Activated T-cell treated with anti-CD3 and anti-CD28 coated beads for 4 hours (primary cell): ENCODE data around the gene LDLRAD4.

Experiments
- DNase-seq: peaks from one replicate; pipeline ENCODE4 v3.0.0-alpha.2; 2020

Gene LDLRAD4

GRCh38 chr18:13566941-13567746 is 348.6 kb downstream of the LDLRAD4 start:
- DNase-seq = no peak

DNA sequence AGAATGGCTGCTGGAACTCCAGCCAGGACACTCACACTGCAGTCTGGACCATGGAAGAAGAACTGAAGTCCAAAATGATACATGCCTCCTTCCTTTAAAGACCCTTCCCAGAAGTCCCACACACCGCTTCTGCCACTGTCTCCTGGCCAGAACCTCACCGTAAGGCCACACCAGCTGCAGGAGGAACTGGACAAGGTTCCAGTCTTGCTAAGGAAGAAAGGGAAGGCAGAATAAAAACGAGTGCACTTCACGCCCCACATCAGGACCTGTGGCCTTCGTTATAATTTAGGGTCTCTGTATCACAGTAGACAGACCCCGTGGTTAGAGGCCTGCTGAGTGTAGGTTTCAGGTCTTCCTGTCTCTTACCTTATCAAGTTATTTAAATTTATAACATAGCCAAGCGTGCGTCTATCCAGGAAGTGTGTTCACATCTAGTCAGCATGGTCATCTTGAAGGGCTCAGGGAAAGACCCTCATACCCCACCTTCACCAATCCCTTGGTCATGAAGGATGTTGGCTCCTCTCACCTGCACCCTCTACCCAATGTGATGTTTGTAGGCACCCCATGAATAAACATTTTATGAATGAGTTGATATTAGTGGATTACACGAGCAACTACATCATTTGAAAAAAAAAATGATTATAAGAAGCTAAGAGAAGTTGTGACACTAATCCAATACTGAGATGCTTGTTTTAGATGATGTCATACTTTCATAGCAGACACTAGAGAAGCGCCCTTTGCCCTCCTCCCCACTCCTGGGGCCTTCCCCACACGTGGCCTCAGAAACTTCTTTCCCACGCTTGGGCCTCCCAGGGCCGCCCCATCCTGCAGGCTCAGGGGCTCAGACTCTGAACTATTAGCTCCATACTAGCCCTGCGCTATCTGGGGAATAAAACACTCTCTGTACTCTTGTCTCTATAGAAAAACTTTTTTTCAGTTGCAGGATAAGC is 350.2 kb downstream of the LDLRAD4 start:
- no peak for DNase-seq

- DNase-seq = no peak
Observed at GRCh38 chr18:13570216-13570615, 351.7 kb downstream of the LDLRAD4 start.

DNA sequence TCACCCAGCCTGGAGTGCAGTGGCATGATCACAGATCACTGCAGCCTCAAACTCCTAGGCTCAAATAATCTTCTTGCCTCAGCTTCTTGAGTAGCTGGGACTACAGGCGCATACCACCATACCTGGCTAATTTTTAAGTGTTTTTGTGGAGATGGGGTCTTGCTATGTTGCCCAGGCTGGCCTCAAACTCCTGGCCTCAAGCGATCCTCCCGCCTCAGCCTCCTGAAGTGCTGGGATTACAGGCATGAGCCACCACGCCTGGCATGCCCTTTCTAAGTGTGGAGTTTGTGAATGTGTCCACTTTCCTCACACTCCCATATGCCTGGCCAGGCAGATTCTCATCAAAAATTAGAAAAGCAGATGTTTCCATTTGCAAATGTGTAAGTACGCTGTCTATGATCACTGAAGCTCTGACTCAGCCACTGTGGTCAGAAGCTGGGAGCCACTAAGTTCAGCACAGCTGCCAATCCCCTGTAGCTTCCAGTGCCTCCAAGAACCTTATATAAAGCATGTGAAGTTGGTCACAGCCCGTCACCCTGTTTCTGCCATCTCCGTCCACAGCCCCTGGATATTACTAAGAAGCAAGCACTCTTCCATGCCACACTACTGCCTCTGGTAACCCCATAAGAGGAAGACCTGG is 352.4 kb downstream of the LDLRAD4 start:
- no peak for DNase-seq

DNA sequence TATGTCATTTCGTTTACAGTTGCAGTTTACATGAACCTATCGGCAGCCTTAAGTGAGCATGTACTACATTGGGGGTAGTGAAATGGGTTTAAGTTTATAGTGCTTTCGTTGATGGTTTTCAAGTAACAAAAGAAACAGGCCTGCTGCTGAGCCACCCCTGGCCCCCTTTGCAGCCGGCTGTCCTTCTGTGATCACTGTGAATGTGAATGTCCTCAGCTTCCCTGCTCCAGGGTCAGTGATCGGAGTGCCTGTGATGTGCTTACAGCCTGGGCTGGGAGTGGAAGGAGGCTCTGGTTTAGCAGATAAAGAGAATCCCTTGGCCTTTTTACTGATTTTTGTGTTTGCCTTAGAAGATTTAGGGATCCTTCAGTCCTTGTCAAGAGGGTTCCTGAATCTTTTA is 353.6 kb downstream of the LDLRAD4 start:
- DNase-seq = no peak

DNA sequence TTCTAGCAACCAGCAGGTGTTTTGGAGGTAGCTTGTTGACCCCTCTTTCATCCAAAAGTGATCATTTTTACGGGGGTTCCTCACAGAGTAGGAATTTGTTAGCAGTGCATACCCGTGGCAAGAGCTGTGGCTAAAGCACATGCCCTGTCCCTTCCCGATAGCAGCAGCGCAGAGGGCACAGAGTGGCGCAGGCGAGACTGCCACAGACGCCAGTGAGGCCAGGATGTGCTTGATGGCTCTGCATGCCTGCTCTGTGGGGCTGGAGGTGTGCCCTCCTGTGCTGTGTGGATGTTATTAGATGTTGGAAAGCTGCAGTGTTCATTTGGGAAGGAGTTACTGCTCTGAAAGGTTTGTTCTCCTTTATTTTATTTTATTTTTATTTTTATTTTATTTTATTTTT is 354.2 kb downstream of the LDLRAD4 start:
- no peak for DNase-seq

GRCh38 chr18:13573750-13574149 is 355.2 kb downstream of the LDLRAD4 start:
- DNase-seq = no peak

- DNase-seq = no peak
Observed at GRCh38 chr18:13574355-13574754, 355.8 kb downstream of the LDLRAD4 start.

DNA sequence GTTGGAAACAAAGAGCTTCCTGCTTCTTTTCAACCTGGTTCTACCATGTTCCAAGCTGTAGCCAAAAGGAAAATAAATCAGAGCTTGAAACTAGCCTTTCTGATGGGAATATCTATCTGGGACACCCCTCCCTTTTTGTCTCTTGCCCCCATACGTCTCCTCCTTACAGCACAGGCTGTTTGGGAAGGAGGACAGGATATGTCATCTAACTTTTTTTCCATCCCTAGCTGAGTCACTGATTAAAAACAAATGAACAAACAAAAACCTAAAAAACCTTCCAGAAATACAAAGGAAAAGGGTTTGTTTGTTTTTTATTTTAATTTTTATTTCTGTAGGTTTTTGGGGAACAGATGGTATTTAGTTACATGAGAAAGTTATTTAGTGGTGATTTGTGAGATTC is 356.2 kb downstream of the LDLRAD4 start:
- DNase-seq = no peak

GRCh38 chr18:13576598-13576997 is 358.0 kb downstream of the LDLRAD4 start:
- DNase-seq = no peak

GRCh38 chr18:13577091-13577697 is 358.6 kb downstream of the LDLRAD4 start:
- DNase-seq = no peak

- no peak for DNase-seq
Observed at GRCh38 chr18:13577781-13578180, 359.2 kb downstream of the LDLRAD4 start.

DNA sequence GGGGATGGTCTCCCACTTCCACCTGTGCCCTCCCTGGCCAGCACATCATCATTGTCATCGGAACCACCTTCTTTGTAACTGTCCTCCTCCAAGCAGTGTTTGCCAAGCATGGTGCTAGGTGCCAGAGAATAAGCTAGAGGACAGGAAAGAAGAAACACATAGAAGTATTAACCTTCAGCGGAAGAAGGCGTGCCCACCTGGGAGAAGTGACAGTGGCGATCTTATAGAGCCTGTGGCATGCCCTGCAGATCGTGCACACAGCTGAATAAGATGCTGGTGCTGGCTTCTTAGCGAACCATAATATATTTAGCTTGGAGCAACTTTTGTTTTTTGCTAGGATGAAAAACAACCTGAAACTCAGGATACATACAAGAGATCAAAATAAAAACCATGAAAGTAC is 359.8 kb downstream of the LDLRAD4 start:
- no peak for DNase-seq

DNA sequence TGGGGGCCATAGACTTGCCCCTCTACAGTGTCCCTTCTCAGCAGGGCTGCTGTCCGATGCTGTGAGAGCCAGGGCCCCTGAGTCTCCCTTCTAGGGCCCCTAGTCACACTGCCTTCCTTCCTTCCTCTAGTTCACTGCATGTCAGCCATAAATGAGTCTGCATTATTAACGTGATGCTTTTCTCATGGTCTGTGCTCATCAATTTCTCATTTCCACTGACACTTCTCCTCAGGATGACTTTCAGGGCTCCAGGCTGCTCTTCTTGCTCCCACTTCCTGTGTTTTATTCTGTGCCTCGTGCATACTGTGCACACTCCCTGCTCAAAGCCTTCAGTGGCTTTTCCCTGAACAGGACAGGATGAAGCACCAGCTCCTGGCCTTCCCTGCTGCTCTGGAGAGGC is 361.3 kb downstream of the LDLRAD4 start:
- no peak for DNase-seq

DNA sequence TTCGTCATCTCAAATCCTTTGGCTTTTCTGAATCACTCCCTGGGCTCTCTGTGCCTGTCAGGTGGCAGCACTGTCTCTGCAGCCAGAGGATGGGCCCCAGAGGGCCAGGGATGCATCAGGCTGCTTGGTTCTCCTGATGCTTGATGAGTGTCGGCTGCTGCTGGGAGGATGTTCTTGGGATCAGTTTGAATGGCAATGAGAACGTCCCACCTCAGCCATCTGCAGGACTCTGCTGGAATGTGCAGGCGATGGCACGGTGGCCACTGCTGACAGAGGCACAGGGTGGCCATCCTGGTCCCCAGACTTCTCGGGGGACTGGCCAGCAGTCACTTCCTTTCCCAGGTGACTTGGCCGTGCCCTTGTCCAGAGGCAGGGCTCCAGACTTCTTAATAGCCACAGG is 361.8 kb downstream of the LDLRAD4 start:
- DNase-seq = no peak

DNA sequence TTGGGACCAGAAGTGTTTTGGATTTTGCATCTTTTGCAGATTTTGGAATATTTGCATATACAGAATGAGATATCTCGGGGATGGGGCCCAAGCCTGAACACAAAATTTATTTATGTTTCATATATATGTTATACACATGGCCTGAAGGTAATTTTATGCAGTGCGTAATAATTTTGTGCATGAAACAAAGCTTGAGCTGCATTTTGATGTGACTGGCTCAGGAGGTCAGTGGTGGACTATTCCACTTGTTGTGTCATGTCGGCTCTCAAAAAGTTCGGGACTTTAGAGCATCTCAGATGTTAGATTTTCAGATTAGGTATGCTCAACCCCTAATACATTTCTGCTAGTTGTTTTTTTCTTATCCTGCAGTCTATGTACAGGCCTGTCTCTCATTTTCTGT is 362.4 kb downstream of the LDLRAD4 start:
- DNase-seq = no peak

DNA sequence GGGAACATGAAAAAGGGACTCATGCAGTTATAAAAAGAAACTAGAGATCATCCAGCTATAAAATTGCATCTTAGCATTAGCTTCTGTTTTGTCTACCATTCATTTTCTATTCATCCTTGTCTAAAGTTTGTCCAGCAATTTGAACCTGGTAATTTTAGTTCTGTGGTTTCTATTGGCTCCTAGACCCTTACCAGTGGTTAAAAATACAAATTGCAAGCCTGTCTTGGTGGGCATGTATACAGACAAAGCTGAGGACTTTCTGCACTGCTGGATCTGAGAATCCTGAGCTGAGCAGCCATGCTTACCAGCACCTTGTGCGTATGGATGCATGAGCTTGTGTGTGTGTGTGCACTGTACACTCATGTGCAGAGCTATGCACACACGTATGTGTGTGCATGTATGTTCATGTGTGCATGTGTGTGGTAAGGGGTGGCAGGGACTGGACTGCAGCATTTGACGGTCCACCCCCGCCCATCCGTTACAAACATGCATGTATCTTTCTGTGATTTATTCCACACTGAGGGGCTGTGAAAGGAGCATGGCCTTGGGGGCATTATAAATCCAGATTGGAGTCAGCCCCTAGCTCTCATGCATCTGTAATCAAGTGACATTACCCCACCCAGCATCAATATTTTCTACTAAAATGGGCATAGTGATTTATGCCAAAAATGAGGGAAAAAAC is 363.1 kb downstream of the LDLRAD4 start:
- no peak for DNase-seq

GRCh38 chr18:13582178-13582670 is 363.7 kb downstream of the LDLRAD4 start:
- no peak for DNase-seq

GRCh38 chr18:13583576-13584550 is 365.3 kb downstream of the LDLRAD4 start:
- DNase-seq = no peak

GRCh38 chr18:13584825-13585224 is 366.3 kb downstream of the LDLRAD4 start:
- no peak for DNase-seq
